TTC549 (cell line): ENCODE data around the gene STT3A.

Source experiments
- FAIRE-seq: peaks from 2 replicates; lab custom pipeline; 2012; peaks lifted over from hg19 to GRCh38; lab: Jason Lieb, UNC

STT3A gene

DNA sequence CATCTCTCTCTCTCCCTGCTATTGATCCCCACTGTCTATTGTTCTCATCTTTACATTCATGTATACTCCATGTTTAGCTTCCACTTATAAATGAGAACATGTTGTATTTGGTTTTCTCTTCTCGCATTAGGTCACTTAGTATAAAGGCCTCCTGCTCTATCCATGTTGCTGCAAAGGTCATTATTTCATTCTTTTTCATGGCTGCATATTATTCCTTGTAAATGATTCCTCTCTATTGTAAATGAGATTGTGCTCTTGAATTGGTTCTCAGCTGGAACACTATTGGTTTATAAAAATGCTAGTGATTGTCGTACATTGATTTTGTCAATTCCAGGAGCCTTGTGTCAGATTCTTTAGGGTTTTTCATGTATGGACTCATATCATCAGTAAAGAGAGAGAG lies 74.5 kb downstream of the STT3A start:
- no peak for FAIRE-seq

DNA sequence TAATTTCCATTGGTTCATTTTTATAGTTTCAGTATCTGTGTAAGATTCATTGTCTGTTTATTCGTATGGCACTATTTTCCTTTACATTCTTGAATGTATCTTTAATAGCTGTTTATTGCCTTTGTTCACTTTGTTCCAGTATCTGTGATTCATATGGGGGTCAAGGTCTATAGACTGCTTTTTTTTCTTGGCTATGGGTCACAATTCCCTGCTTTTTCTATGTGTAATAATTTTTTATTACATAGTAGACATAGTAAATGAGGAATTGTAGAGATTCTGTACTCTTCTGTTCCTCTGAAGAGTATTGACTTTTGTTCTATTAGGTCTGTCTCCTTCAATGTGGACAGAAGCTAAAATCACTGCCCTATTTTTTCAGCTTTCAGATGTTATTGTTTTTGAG lies 77.5 kb downstream of the STT3A start:
- FAIRE-seq, result no peak

GRCh38 chr11:125671561-125671960 lies 78.9 kb downstream of the STT3A start:
- no peak for FAIRE-seq
